IMR-90 (cell line): ENCODE results near the gene PAPSS1. TPM values are rescaled to one million over a fixed set of nuclear protein-coding genes. Genes with fewer than 3 reads are reported as not detected.

ENCODE experiments used
- ATAC-seq: fragments of 200-7000 bp; cut with Tn5 transposase; 2 replicates; pipeline ENCODE4 v1.9.1; 2020; ENCODE audit warnings: low read depth, mild to moderate bottlenecking, moderate library complexity
- BruUV-seq: library from RNA; stranded (reverse); fragments of 400-500 nt; replicated peaks from 2 replicates; lab custom pipeline; 2021; lab: Mats Ljungman, UMichigan
- CTCF ChIA-PET: fragments of 300-600 bp; formaldehyde crosslinking; extraction: SDS; loops from one replicate; lab custom pipeline; 2021; ENCODE audit warnings: antibody characterized with exemption; lab: Yijun Ruan, JAX
- POLR2A ChIA-PET: fragments of 300-600 bp; sonication (Branson Sonifier 250); formaldehyde crosslinking; loops from one replicate; lab custom pipeline; 2022; ENCODE audit warnings: antibody characterized with exemption; ENCODE audit not compliant: unreplicated experiment; lab: Charles Lee
- DNase-seq: peaks from one replicate; pipeline ENCODE4 v3.0.0; 2013
- H2AFZ ChIP-seq: replicated peaks from 2 replicates; pipeline ENCODE3; 2013; ENCODE audit warnings: low read length, mild to moderate bottlenecking; ENCODE audit not compliant: poor library complexity
- H2AK5ac ChIP-seq: 2 replicates; pipeline ENCODE4 v1.6.1; 2013; ENCODE audit warnings: low read depth, low read length, inconsistent platforms
- H2AK9ac ChIP-seq: replicated peaks from 2 replicates; pipeline ENCODE3; 2013; ENCODE audit warnings: mild to moderate bottlenecking, low read depth, low read length, moderate library complexity; ENCODE audit not compliant: poor library complexity
- H2BK120ac ChIP-seq: 2 replicates; pipeline ENCODE4 v1.6.1; 2013; ENCODE audit warnings: low read depth, low read length, inconsistent platforms
- H2BK15ac ChIP-seq: 3 replicates; pipeline ENCODE4 v1.6.1; 2013; ENCODE audit warnings: low read depth, low read length, inconsistent platforms
- H2BK20ac ChIP-seq: 2 replicates; pipeline ENCODE4 v1.6.1; 2013; ENCODE audit warnings: low read depth, mild to moderate bottlenecking, inconsistent platforms, low read length, moderate library complexity
- H2BK5ac ChIP-seq: 2 replicates; pipeline ENCODE4 v1.6.1; 2013; ENCODE audit warnings: mild to moderate bottlenecking, low read depth, low read length, inconsistent platforms; ENCODE audit not compliant: poor library complexity, severe bottlenecking
- H3K14ac ChIP-seq: replicated peaks from 2 replicates; pipeline ENCODE4 v1.6.1; 2013; ENCODE audit warnings: low read depth, low read length, inconsistent platforms
- H3K18ac ChIP-seq: 2 replicates; pipeline ENCODE4 v1.6.1; 2013; ENCODE audit warnings: low read depth, low read length, control low read depth
- H3K23ac ChIP-seq: 2 replicates; pipeline ENCODE4 v1.6.1; 2013; ENCODE audit warnings: low read depth, low read length, inconsistent platforms
- H3K27ac ChIP-seq: 2 replicates; pipeline ENCODE4 v1.5.1; 2013; ENCODE audit warnings: mild to moderate bottlenecking, control low read depth, low read length; ENCODE audit not compliant: insufficient read depth
- H3K27me3 ChIP-seq: 2 replicates; pipeline ENCODE4 v1.6.1; 2013; ENCODE audit warnings: low read length; ENCODE audit not compliant: control insufficient read depth, insufficient read depth
- H3K36me3 ChIP-seq: 2 replicates; pipeline ENCODE4 v1.6.1; 2013; ENCODE audit warnings: low read length, mixed read lengths; ENCODE audit not compliant: control insufficient read depth, insufficient read depth
- H3K4ac ChIP-seq: 2 replicates; pipeline ENCODE4 v1.6.1; 2013; ENCODE audit warnings: low read depth, low read length, inconsistent platforms
- H3K4me1 ChIP-seq: 2 replicates; pipeline ENCODE4 v1.6.1; 2013; ENCODE audit warnings: low read length, mixed read lengths; ENCODE audit not compliant: control insufficient read depth, insufficient read depth
- H3K4me2 ChIP-seq: 2 replicates; pipeline ENCODE4 v1.6.1; 2013; ENCODE audit warnings: low read depth, mild to moderate bottlenecking, control low read depth, low read length, moderate library complexity
- H3K4me3 ChIP-seq: 2 replicates; pipeline ENCODE4 v1.5.1; 2013; ENCODE audit warnings: low read depth, mild to moderate bottlenecking, control low read depth, low read length, moderate library complexity; ENCODE audit not compliant: insufficient read depth
- H3K56ac ChIP-seq: 2 replicates; pipeline ENCODE4 v1.6.1; 2013; ENCODE audit warnings: low read length, inconsistent platforms; ENCODE audit not compliant: insufficient read depth; ENCODE audit errors: extremely low read depth
- H3K79me1 ChIP-seq, 2 experiments: 2 replicates each; pipeline ENCODE4 v1.6.1; 2013; ENCODE audit warnings: low read length in 2 of 2, inconsistent platforms in 1 of 2, low read depth in 1 of 2
- H3K9ac ChIP-seq: 2 replicates; pipeline ENCODE4 v1.6.1; 2013; ENCODE audit warnings: low read depth, low read length, control low read depth
- H3K9me1 ChIP-seq: 2 replicates; pipeline ENCODE4 v1.6.1; 2013; ENCODE audit warnings: low read length, inconsistent platforms; ENCODE audit not compliant: insufficient read depth
- H3K9me3 ChIP-seq: 2 replicates; pipeline ENCODE4 v1.6.1; 2013; ENCODE audit warnings: low read length; ENCODE audit not compliant: control insufficient read depth, insufficient read depth
- H4K20me1 ChIP-seq: 2 replicates; pipeline ENCODE4 v1.6.1; 2013; ENCODE audit warnings: low read length, inconsistent platforms; ENCODE audit not compliant: insufficient read depth
- H4K5ac ChIP-seq: 2 replicates; pipeline ENCODE4 v1.6.1; 2013; ENCODE audit warnings: mild to moderate bottlenecking, low read depth, low read length, control low read depth
- H4K8ac ChIP-seq, 2 experiments: 2 replicates each; pipeline ENCODE4 v1.6.1; 2013; ENCODE audit warnings: low read depth in 2 of 2, low read length in 2 of 2, control low read depth in 1 of 2, inconsistent platforms in 1 of 2
- H4K91ac ChIP-seq: 2 replicates; pipeline ENCODE4 v1.6.1; 2013; ENCODE audit warnings: low read depth, low read length, inconsistent platforms; ENCODE audit not compliant: insufficient read depth
- BHLHE40 ChIP-seq: fragments of 150-350 bp; IDR thresholded peaks from 2 replicates; pipeline ENCODE4 v1.6.1; 2016; ENCODE audit warnings: mild to moderate bottlenecking, low read depth, low read length
- CHD1 ChIP-seq: IDR thresholded peaks from 2 replicates; pipeline ENCODE4 v1.6.1; 2012; ENCODE audit warnings: low read depth, low read length, improper control_type of control experiment
- CTCF ChIP-seq: conservative IDR thresholded peaks from 2 replicates; pipeline ENCODE4 v1.5.1; 2012; ENCODE audit warnings: mild to moderate bottlenecking, low read depth, low read length, improper control_type of control experiment
- ELK1 ChIP-seq: fragments of 150-350 bp; IDR thresholded peaks from 2 replicates; pipeline ENCODE4 v1.6.1; 2016; ENCODE audit warnings: low read depth, mild to moderate bottlenecking, low read length, moderate library complexity, borderline replicate concordance
- FOS ChIP-seq: fragments of 150-350 bp; IDR thresholded peaks from 2 replicates; pipeline ENCODE4 v1.6.1; 2016; ENCODE audit warnings: low read depth, low read length
- MAZ ChIP-seq: IDR thresholded peaks from 2 replicates; pipeline ENCODE4 v1.6.1; 2012; ENCODE audit warnings: low read depth, mild to moderate bottlenecking, low read length, improper control_type of control experiment, moderate library complexity, borderline replicate concordance
- MXI1 ChIP-seq: IDR thresholded peaks from 2 replicates; pipeline ENCODE4 v1.6.1; 2012; ENCODE audit warnings: low read depth, mild to moderate bottlenecking, low read length, moderate library complexity, borderline replicate concordance
- NFE2L2 ChIP-seq: fragments of 150-350 bp; IDR thresholded peaks from 2 replicates; pipeline ENCODE4 v1.6.1; 2016; ENCODE audit warnings: low read depth, mild to moderate bottlenecking, low read length
- POLR2A ChIP-seq: IDR thresholded peaks from 2 replicates; pipeline ENCODE4 v1.6.1; 2012; ENCODE audit warnings: mild to moderate bottlenecking, low read depth, low read length
- RAD21 ChIP-seq: IDR thresholded peaks from 2 replicates; pipeline ENCODE4 v1.6.1; 2012; ENCODE audit warnings: low read length, improper control_type of control experiment
- RCOR1 ChIP-seq: IDR thresholded peaks from 2 replicates; pipeline ENCODE4 v1.6.1; 2012; ENCODE audit warnings: mild to moderate bottlenecking, low read length, improper control_type of control experiment; ENCODE audit not compliant: insufficient replicate concordance
- RFX5 ChIP-seq: IDR thresholded peaks from 2 replicates; pipeline ENCODE4 v1.8.0; 2012; ENCODE audit warnings: low read depth, mild to moderate bottlenecking, low read length, moderate library complexity
- SMC3 ChIP-seq: fragments of 150-350 bp; IDR thresholded peaks from 2 replicates; pipeline ENCODE4 v1.6.1; 2016; ENCODE audit warnings: low read depth, mild to moderate bottlenecking, antibody characterized with exemption, low read length, moderate library complexity
- USF2 ChIP-seq: fragments of 150-350 bp; IDR thresholded peaks from 2 replicates; pipeline ENCODE4 v1.6.1; 2017; ENCODE audit warnings: mild to moderate bottlenecking, antibody characterized with exemption, low read length, low read depth
- WGBS, 2 experiments: methylation state at CpG; one replicate each; pipeline versions ENCODE4 v1.1.5 to v1.1.7; 2013; ENCODE audit warnings: missing lambda C conversion rate in 2 of 2; ENCODE audit not compliant: insufficient read length in 1 of 2; ENCODE audit errors: extremely low coverage in 2 of 2; 5-methylcytosine and 5-hydroxymethylcytosine counted together
- dilution Hi-C: fragments of 300-500 bp; cut with HindIII; formaldehyde crosslinking; loops from one replicate; pipeline ENCODE4 v1.14.3; 2018; ENCODE audit warnings: low sequenced_read_pairs; ENCODE audit not compliant: unreplicated experiment
- in situ Hi-C: fragments of 300-500 bp; cut with MboI; formaldehyde crosslinking; loops from 3 replicates; pipeline ENCODE4 v1.14.3; 2019; ENCODE audit warnings: low sequenced_read_pairs, inconsistent platforms, mixed read lengths
- intact Hi-C: fragments of 100-400 bp; cut with micrococcal nuclease; formaldehyde crosslinking; loops from 2 replicates; pipeline ENCODE4 v1.10.0; 2022
- polyA plus RNA-seq, 3 experiments: library from polyadenylated mRNA; depleted of rRNA; stranded (reverse); fragments of >200 nt; gene quantifications; 2 replicates each; pipeline ENCODE4 v1.2.3, GENCODE V29; 2012; ENCODE audit warnings: low replicate concordance in 1 of 3
- total RNA-seq: library from RNA; depleted of rRNA; stranded (reverse); fragments of >200 nt; gene quantifications from 2 replicates; pipeline ENCODE4 v1.2.3, GENCODE V29; 2012

Gene PAPSS1
- total and polyA plus RNA-seq, 2 of the 4 experiments (the other 2 are of a cell fraction): 71.8 to 82.8 TPM

- peak overlapping the region; percentile 76 for H3K14ac ChIP-seq
- H2BK20ac ChIP-seq: no peak overlapping the region
- H4K5ac ChIP-seq: peak overlapping the region; percentile 65; the same call in 1 of the 2 replicates
- POLR2A ChIA-PET: interaction anchor here (0.6 kb wide), 1 partner anchor 887 kb away, joined by 4 read pairs; no protein-coding TSS in a partner anchor
- 0% methylated on average over 5 of the region's 28 CpGs; no CpG with 5 or more reads in 1 of the 2 experiments for WGBS, 2 experiments
- peak overlapping the region; percentile 69 for H3K27ac ChIP-seq
- DNase-seq: peak; percentile 26
- no peak overlapping the region for H2BK120ac ChIP-seq
- peak; percentile 5 for ATAC-seq
- H3K4me3 ChIP-seq: peak overlapping the region; percentile 96
- intact Hi-C loops: no loop called here
- H3K9ac ChIP-seq: peak overlapping the region; percentile 68
- H3K18ac ChIP-seq: peak overlapping the region; percentile 24; the same call in 1 of the 2 replicates
- peak overlapping the region; percentile 8 to 57; a peak in 2 of 4 replicates for H4K8ac ChIP-seq
- H3K79me1 ChIP-seq: peaks cover 25 to 39% of the 10 kb centered on the region in 2 experiments
- dilution Hi-C loops: no loop called here
- H2AK5ac ChIP-seq: no peak overlapping the region
- BruUV-seq: no TSS peak
- in situ Hi-C loops: no loop called here
- H2BK5ac ChIP-seq: peak overlapping the region; percentile 60
- CTCF ChIA-PET: interaction anchor here (0.7 to 1.3 kb wide), 2 partner anchors 18 to 888 kb away, joined by 6 to 7 read pairs; no protein-coding TSS in a partner anchor
- no peaks in the 10 kb centered on the region for H3K9me3 ChIP-seq
- H3K56ac ChIP-seq: 0 out of 2 replicates have a peak overlapping the region, but pooled peaks have one; percentile 26
- H3K23ac ChIP-seq: peak overlapping the region; percentile 48
- no peaks in the 10 kb centered on the region; the same call in 1 of the 2 replicates for H3K4me1 ChIP-seq
- peak overlapping the region; percentile 82 for H3K4me2 ChIP-seq
- no peaks in the 10 kb centered on the region; the same call in 1 of the 2 replicates for H3K36me3 ChIP-seq
- H4K91ac ChIP-seq: peak overlapping the region; percentile 0; the same call in 1 of the 2 replicates
- H4K20me1 ChIP-seq: no peaks in the 10 kb centered on the region
- peak overlapping the region; percentile 2; the same call in 1 of the 3 replicates for H2BK15ac ChIP-seq
- no peaks in the 10 kb centered on the region for H3K27me3 ChIP-seq
- H2AK9ac ChIP-seq: peak overlapping the region; percentile 12
- H3K9me1 ChIP-seq: peaks cover 3% of the 10 kb centered on the region; the same call in 1 of the 2 replicates
- H3K4ac ChIP-seq: no peak overlapping the region
- peak overlapping the region; percentile 98 for H2AFZ ChIP-seq
- TF ChIP-seq POLR2A: no peak
- TF ChIP-seq MXI1: no peak
- TF ChIP-seq MAZ: no peak
- TF ChIP-seq FOS: no peak
- no peak for TF ChIP-seq RCOR1
- no peak for TF ChIP-seq USF2
- TF ChIP-seq ELK1: no peak
- TF ChIP-seq SMC3: no peak
- TF ChIP-seq NFE2L2: no peak
- TF ChIP-seq CTCF: no peak
- no peak for TF ChIP-seq CHD1
- TF ChIP-seq RAD21: no peak
- no peak for TF ChIP-seq BHLHE40
- TF ChIP-seq RFX5: no peak
Observed at GRCh38 chr4:107719207-107719921, 670 bp downstream of the PAPSS1 start.
